Loucy (cell line): Measurements from ENCODE around the gene KIF26A.

Source experiments
- EZH2phosphoT487 ChIP-seq: fragments of 200-600 bp; IDR thresholded peaks from 2 replicates; pipeline ENCODE4 v1.6.1; 2018; ENCODE audit warnings: antibody characterized with exemption, mild to moderate bottlenecking, moderate library complexity, borderline replicate concordance
- TF ChIP-seq, protein P1 (sequence below): fragments of 200-600 bp; sonication (generic); conservative IDR thresholded peaks from 2 replicates; pipeline ENCODE4 v1.5.1; 2014; ENCODE audit warnings: mild to moderate bottlenecking, antibody characterized with exemption, low read length

DNA sequence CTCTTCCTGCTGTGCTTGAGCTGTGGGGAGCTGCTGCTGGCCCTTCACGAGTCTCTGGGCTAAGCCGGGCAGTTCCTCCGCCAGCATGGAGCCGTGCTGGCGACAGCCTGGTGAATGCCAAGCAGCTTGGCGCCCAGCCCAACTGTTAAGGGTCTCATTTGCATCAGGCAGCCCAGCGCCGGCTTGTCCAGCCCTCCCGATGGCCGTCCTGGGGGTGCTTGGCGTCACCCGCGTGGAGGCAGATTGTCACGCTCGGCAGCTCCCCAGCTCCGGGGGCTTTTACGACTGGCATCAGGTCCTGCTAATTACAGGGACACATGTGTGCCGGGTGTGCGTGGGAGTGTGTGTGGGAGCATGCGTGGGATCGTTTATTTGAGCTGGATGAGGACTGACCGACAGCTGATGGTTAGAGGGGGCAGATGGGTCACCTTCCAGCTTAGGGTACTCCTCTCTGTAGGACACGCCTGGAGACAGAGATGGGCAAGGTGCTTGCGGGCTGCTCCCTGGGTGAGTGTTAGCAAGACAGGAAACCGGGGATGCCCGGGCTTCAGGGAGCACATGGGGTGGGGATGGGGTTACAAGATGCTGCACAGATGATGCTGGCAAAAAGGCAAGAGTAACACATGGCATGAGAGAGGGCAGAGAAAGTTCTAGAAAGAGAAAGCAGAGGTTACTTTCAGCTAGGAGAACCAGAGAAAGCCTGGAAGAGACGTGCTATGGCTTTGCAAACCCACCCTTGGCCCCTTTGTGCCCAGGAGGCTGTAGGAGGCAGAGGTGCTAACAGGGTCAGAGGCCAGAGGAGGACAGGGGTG lies 64.1 kb downstream of the KIF26A start:
- TF ChIP-seq, protein P1, sequence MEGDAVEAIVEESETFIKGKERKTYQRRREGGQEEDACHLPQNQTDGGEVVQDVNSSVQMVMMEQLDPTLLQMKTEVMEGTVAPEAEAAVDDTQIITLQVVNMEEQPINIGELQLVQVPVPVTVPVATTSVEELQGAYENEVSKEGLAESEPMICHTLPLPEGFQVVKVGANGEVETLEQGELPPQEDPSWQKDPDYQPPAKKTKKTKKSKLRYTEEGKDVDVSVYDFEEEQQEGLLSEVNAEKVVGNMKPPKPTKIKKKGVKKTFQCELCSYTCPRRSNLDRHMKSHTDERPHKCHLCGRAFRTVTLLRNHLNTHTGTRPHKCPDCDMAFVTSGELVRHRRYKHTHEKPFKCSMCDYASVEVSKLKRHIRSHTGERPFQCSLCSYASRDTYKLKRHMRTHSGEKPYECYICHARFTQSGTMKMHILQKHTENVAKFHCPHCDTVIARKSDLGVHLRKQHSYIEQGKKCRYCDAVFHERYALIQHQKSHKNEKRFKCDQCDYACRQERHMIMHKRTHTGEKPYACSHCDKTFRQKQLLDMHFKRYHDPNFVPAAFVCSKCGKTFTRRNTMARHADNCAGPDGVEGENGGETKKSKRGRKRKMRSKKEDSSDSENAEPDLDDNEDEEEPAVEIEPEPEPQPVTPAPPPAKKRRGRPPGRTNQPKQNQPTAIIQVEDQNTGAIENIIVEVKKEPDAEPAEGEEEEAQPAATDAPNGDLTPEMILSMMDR = no peak
- TF ChIP-seq EZH2phosphoT487 = no peak
